22Rv1 (cell line): ENCODE results near the gene PRSS2.
"Not testable (repeated sequence)": the region's sequence is repeated elsewhere in the genome, so short reads cannot be mapped to it uniquely, and the experiment has no call there.

Source experiments
- CTCF ChIP-seq: fragments of 450-650 bp; IDR thresholded peaks from 2 replicates; pipeline ENCODE4 v1.5.1; 2017; ENCODE audit warnings: mild to moderate bottlenecking
- ZFX ChIP-seq: fragments of 450-650 bp; IDR thresholded peaks from 2 replicates; pipeline ENCODE4 v1.6.1; 2017; ENCODE audit warnings: antibody characterized with exemption, borderline replicate concordance

DNA sequence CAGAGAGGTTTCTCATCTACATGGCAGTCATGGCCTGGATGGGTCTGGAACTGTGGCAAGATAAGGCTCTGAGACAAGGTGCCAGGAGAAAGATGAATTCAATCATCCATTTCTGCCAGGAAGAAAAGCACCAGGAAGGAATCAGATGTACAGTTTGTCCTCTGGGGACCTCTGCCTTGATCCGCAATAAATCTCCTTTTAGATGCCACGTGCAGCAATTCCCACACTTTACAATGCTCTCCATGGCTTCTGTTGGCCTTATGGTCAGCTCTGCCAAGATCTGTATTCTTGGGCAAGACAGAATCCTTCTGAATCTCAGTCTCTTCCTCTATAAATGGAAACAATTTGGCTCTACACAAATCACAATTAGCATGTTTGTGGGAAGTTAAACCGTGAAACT lies 12.5 kb upstream of the PRSS2 start:
- not testable (repeated sequence) for TF ChIP-seq CTCF, ZFX
